ENCODE measurements around the gene NGEF.
A peak's percentile ranks its signal among the peaks of the same experiment; 100 is the strongest.

Gene NGEF

DNA sequence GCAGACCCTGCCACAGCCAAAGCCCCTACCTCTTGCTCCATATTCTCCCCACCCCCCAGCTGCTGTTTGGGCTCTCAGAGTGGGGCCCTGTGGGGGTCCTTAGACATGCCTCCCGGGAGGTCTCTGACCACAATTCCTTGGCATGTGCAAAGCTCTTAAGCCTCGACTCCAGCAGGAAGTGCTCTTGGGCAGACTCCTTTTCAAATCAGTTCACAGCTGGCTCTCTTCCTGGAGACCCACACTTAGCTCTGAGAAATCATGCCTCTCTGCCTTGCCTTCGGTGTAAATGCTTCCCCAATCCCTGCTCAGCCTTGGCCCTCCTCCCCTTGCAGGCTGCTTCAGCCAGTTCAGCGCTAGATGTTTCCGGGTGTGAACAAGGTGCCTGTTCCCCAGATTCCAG is 46.9 kb downstream of the NGEF start:
- no peak for DNase-seq

DNA sequence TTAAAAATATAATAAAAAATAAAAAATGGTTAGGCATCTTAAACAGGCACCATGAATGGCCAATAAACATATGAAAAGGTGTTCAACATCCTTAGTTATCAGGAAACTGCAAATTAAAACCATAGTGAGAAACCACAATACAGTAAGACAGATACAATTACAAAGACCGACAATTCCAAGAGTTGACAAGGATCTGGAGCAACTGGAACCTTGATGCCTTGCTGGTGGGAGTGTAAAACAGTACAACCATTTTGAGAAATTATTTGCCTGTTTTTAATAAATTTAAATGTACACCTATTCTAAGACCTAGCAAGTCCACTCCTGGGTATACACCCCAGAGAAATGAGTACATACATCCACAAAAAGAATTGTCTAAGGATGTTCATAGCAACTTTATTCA is 49.1 kb downstream of the NGEF start:
- DNase-seq = no peak

DNA sequence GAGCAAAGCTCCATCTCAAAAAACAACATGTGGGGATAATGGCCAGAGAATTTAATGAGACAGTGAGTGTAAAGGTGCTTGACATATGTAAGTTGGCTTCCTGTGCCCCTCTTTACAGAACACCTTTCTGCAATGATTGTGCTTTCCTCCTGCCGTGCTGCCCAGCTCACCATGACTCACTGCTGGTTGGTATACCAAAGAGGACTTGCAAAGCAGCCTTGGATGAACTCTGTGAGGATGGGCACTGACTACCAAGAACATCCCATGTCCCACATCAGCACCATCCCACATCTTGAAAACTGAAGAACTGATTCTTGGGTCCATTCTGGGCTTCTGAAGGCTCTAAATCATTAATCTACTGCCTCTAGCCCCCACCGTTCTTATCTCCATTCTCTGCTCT is 52.2 kb downstream of the NGEF start:
- DNase-seq = no peak

DNA sequence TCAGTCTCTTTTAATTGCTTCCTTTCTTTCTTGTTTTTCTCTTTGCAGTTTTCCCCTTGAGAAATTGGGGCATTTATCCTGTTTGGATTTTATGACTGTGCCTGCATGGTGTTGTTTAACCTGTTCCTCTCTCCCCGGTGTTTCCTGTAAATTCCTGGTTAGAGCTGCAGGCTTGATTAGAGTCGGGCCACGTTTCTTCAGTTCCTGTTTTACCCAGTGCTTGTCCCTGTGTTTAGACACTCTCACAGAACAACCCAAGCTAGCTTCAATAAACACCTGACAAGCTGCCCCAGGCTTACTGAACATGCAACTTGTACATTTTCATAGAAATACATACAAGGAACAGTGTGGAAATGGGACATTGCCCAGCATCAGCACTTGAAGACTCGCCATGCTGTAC is 53.9 kb downstream of the NGEF start:
- DNase-seq = no peak

DNA sequence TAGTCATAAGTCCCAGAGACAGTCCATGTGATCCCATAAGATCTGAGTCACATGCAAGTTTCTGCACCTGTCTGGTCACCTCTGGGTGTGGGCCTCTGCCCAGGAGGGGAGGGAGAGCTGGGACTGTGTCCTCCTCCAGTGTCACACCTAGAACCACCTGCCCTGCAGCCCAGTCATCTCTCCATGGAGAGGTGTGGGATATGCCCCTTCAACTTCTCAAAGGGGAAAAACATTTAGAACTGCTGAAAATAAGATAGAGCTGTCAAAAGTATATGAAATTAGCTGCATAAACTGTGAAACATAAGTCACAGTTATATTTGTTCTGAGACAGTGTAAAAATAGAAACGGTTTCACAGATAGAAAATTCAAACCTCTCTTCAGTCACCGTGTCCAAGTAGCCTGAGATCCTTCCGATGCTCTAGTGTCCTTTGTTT is 55.4 kb downstream of the NGEF start:
- DNase-seq = no peak

DNA sequence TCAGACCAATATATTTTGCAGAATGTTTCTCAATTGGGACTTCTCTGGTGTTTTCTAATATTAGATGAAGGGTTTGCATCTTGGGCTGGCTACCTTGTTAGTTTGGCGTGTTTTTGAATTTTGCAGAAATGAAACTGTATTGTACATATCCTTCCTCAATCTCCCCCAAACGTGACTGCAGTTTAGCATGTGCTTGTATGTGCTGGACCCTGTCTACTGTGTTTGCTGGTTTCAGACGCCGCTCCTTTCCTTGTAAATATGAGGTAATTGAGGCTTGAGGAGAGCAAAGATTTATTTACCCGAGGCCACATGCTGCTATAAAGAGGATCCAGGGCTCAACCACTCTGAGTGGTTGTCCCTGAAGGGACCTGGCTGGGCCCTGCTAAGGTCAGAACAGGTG is 57.2 kb downstream of the NGEF start:
- DNase-seq = no peak

DNA sequence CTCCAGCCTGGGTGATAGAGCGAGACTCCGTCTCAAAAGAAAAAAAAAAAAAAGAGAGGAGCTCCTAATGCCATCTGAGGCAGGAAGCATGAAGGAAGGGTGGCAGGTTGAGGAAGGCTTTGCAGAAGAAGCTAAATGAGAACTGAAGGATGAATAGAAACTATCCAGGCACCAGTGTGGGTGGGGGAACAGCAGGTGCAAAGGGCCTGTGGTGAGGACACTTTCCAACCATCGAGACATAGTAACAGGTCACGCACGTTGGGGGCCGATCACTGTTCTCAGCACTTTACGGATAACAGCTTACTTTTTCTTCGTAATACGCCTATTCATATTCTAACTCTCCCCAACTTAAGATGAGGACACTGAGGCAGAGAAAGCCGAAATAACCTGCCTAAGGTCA is 58.4 kb downstream of the NGEF start:
- no peak for DNase-seq

DNA sequence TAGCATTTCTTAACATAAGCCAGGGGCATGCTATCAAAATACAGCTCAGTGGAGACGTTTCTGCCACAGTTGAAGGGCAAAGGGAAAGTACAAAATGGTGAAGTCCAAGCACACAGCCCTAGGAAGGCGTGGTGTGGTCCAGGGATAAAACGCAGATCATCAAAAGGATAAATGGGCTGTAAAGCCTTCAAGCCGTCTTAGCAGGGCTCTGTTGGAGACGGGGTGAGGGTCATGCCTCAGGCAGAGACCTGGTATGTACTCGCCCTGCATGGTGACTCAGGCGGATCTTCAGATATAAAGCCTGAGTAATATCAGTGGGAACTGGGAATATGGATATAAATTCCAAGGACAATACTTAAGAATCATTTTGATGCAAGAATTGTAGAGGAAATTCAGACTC is 61.2 kb downstream of the NGEF start:
- DNase-seq = no peak

DNA sequence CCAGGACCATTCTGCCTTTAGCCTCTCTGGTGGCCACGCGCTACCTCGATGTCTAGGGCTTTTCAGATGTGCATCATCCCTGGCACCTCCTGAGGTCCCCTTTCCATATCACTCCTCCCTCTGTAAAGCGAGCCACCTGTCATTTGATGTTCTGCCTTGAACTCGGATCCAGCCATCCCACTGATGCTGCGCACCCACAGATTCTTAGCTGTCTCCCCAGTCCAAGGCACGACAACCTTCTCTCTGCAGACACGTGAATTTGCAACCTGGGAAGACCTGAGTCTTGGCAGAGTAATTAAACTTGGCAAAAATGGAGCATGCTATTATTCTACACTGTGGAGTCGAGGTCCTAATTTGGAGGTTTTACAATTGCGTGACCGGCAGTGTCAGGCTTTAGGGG is 61.9 kb downstream of the NGEF start:
- no peak for DNase-seq

DNA sequence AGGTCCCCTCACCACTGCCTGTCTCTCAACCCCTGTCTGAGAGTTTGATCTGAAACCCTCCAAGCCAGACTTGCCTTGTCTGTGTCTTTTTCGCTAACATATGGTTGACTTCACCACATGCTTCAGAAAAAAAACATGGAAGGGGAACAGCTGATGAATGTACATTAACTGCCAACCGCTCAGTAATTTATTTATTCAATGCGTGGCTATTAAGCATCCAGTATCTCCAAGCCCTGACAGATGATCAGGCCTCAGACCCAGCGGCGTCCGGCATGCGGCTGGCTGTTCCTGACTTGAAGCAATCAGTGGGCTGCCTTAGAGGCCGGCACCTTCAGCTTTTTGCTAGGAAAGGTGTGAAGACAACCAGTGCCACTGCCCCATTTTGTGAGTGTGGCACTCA is 62.3 kb downstream of the NGEF start:
- no peak for DNase-seq

DNA sequence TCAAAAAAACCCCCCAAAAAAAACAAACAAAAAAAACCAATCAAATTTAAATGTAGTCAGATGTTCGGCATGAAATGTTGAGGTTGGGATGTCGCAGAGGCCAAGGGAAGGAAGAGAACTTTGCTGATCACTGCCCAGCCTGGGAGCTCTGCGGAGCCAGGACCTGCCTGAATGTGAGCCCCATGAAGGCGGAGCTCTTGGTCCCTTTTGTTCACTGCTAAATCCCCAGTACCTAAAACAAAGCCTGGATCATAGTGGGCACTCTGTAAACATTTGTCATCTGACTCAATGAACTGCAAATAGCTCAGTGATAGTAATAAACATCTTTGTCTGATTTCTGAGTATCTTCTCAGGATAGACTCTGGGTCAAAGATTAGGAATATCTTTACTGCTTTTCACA is 64.0 kb downstream of the NGEF start:
- no peak for DNase-seq

DNA sequence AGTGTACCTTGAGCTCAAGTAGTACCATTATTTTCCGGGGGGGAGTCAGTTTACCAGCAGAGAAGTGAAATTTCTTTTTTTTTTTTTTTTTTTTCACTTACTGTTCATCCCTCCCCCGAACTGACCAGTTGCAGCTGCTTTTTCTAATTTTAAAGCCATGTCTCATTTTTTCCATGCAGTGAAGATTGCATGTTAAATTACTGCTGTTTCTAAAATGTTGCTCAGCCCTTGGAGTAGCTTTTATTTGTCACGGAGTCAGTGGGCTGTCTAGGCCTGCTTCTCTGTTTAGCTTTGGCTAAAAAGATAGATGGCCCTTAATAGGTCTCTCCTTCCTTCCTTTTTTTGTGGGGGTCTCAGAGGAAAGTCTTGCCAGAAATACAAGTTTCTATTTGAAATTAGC is 70.2 kb downstream of the NGEF start:
- DNase-seq = no peak

DNA sequence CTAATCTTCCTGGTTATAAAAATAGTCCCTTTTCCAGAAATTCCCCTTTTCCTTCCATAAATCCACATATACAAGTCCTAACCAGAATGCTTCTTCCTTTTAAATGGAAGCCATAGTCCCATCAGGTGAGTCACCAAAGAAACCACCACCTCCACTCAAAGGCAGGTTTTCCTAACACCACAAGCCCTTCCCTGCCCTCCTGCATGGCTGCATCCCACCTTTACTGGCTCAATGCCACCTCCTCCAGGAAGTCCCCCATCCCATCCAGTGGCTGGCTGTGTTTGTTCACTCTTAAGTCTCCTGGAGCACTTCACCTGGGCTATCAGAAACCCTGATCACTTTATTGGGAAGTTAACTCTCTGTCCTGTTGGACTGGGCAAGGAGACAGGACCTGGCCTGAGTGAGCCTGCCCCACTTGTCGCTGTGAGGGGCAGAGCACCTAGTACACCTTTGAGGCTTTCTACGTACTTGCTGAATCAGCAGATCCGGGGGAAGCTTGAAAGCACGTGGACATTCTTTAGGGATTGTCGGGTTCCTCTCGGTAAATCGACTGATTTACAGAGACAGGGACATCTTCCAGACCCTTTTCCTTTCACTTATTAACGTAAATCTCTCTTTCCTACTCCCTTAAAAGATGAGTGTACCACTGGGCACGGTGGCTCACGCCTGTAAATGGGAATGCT is 71.0 kb downstream of the NGEF start:
- DNase-seq = no peak

DNA sequence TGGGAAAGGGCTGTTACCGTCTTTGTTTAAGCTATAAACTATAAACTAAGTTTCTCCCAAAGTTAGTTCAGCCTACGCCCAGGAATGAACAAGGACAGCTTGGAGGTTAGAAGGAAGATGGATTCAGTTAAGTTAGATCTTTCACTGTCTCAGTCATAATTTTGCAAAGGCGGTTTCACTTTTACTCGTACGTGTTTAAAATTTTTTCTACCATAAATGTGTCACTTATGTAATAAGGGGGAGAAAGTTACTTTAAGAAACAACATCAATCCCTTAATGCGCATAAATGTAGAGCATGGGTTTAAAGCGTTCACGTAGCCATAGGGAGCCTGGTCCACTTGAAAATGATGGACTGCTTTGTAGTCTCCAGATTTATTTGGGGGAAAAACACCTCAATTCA is 71.7 kb downstream of the NGEF start:
- DNase-seq = peak; percentile 52

DNA sequence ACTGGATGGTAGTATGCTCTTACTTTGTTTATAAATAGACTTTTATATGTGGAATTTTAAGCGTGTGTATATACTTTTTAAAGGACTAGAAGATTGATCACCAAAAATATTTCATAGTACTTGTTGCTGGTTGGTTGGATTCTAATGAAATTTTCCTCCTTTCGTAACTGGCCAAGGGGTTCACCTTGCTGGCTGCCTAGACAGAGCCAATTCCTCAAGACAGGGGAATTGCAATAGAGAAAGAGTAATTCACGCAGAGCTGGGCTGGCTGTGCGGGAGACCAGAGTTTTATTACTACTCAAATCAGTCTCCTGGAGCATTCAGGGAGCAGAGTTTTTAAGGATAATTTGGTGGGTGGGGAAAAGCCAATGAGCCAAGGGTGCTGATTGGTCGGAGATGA is 72.3 kb downstream of the NGEF start:
- DNase-seq = no peak

DNA sequence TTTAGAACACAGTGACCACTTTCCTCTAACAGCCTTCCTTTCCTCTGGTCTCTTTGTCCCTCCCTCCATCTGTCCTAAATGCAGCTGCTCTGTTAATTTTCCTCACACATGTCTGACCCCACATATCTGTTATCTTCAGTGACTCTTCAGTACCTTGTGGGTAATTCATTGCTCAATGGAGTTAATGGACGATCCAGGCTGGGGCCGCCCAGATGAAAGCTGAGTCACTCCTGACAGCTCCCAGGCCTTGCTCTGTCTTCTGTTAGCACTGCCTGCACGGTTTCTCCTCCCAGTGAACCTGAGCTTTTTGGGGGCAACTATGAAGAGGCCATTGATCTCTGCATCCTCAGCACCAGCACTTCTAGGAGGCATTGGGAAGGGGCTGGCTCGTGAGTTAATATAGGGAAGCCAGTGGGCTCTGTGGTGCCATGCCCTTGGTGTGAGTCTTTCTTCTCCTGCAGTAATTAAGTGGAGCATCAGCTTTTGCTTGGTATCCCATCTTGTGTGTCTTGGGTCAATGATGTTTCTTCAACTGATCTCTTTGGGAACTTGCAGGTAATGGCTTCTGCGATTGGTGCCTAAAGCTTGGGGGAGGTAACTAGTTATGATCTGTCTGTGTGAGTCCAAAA is 75.7 kb downstream of the NGEF start:
- DNase-seq = no peak

DNA sequence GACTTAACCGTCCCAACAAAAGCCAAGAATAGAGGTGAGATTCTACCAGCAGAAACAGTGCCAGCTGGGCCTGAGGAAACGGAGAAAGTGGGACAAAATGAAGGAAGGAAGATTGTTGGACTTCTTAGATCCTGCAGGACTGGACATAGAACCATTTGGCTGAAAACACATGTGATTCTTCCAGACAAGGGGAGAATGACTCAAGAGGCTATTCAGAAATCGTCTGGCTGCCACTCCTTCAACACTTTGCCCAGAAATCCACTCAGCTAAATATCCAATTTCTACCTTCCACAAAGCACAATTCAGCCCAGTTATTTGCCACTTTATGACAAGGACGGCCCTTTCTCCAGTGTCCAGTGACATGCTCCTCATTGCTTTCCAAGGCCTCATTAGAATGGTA is 81.4 kb downstream of the NGEF start:
- no peak for DNase-seq

DNA sequence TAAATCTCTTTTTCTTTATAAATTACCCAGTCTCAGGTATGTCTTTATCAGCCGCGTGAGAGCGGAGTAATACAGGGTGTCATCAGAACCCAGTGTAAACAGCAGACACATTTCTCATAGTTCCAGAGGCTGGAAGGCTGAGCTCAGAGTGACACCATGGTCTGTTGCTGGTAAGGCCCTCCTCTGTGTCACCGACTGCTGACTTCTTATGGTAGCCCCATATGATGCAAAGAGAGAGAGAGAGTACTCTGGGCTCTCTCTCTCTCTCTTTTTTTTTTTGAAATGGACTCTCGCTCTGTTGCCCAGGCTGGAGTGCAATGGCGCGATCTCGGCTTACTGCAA is 83.0 kb downstream of the NGEF start:
- no peak for DNase-seq

DNA sequence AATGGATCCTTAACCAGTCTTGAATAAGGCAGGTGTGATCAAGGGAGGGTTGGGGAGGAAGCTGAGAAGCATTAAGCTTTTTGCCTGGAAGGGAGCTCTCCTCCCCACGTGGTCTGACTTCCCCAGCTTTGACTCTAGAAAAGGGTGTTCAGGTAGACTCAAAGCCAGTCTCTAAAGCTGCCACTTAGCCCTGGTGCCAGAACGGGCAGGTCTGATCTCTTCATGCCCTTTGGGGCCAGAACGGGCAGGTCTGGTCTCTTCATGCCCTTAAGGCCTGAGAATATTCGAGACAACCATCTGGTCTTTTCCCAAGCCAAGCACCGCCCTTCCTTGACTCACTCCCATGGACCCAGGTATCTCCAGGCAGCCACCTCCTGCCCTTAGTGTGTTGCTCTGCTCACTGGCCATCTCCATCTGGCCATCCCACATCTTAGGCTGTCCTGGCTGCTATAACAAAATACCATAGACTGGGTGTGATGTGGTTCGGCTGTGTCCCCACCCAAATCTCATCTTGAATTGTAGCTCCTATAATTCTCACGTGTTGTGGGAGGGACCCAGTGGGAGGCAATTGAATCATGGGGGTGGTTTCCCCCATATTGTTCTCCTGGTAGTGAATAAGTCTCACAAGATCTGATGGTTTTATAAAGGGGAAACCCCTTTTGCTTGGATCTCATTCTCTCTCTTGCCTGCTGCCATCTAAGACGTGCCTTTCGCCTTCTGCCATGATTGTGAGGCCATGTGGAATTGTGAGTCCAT is 83.6 kb downstream of the NGEF start:
- DNase-seq = no peak

DNA sequence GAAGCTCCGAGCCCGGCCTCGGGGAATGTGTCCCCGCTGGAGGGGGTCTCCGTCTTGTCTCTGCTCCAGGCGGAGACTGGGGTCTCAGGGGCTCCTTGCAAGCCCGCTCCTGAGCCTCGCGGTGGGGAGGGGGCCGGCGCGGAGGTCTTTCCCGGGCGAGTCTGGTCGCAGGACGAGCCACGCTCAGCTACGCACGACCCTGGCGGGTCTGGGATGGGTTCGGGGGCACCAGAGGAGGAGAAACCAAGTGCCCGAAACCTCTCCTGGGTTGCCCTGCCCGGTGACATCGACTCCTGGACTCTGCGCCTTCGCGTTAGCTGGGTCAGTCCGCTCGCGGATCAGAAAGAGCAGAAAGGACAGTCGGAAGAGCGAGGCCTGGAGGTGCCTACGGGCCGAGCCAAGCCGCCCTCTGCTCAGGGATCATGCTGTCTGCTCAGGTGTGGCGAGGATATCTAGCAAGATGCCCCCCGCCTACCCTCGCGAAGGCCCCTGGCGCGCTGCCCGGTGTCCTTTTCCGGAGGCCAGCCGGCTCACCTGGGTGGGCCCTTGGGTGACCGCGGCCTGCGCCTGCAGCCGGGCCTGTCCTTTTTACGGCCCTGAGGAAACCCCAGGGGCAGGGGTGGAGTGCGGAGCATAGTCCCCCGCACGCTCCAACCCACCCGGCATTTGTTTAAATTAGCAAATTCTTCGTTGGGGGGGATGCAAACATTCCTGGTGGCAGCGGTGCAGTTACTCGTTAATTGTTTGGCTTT is 84.3 kb downstream of the NGEF start:
- no peak for DNase-seq

DNA sequence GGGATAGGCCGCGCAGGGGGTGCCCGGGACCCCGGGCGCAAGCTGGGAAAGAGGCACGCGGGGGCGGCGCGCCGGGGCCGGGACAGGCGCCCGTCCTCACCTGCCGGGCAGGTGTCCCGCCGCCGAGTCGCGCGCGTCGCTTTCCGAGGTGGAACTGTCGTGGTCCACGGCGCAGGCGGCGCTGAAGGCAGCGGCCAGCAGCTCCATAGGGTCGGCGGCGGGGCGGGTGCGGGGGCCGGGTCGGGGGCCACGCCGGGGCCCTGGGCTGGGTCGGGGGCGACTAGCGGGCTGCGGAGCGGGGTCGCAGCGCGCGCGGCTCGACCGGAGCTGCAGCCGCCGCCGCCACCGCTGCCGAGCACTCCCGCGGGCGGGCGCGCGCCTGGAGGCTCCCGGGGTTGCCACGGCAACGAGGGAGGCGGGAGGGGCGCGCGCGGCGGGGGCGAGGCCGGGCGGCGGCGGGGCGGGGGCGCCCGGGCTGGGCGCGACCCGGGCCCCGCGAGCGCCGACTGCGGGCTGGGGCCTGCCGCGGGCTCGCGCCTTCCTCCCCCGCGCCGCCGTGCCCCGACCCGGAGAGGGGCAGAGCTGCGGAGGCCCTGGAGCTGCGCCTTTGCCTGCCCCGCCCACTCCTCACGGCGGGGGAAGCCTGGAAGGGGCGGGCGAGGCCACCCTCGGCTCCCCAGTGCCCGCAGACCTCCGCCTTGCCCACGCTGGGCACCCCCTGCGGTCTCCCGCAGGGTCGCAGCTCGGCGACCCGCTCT is 85.1 kb downstream of the NGEF start:
- DNase-seq = no peak

DNA sequence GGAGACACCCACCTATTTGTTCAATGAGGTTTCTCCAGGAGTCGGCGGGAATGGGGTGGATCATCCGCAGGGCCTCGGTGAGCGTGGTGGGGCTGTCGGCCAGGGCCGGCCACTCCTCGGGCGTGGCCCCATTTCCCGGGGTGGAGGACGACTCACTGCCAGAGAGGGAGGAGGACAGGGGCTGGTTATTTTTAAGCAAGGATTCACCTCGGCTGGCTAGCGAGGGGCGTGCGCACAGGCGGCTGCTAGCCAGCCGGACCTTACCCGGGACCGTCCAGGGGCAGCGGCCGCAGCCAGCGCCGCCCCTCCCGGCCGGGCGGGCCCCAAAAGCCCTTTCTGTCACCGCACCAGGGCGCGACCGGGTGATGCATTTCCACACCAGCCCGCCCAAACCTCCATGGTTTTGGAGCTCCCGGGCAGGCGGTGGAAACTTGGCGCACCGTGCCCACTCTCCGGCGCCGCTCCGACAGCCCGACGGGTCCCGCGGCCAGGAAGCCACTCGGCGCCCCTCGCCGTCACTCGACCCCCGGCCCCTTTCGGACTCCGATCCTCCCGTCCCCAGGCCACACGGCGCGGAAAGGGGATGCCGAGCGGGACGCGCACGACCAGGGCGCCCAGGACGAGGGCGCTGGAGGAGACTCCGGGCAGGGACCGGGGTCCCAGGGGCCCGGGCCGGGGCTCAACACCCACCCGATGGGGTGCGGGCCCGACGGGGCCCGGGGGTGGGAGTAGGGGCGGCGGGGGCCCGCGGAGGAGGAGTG is 85.8 kb downstream of the NGEF start:
- no peak for DNase-seq
